OCI-M2 (cell line): ENCODE results near the gene FHOD1.

ENCODE experiments used
- DNase-seq: peaks from one replicate; lab custom pipeline; 2025; ENCODE audit not compliant: unreplicated experiment; lab: John Stamatoyannopoulos, UW

Gene FHOD1

DNA sequence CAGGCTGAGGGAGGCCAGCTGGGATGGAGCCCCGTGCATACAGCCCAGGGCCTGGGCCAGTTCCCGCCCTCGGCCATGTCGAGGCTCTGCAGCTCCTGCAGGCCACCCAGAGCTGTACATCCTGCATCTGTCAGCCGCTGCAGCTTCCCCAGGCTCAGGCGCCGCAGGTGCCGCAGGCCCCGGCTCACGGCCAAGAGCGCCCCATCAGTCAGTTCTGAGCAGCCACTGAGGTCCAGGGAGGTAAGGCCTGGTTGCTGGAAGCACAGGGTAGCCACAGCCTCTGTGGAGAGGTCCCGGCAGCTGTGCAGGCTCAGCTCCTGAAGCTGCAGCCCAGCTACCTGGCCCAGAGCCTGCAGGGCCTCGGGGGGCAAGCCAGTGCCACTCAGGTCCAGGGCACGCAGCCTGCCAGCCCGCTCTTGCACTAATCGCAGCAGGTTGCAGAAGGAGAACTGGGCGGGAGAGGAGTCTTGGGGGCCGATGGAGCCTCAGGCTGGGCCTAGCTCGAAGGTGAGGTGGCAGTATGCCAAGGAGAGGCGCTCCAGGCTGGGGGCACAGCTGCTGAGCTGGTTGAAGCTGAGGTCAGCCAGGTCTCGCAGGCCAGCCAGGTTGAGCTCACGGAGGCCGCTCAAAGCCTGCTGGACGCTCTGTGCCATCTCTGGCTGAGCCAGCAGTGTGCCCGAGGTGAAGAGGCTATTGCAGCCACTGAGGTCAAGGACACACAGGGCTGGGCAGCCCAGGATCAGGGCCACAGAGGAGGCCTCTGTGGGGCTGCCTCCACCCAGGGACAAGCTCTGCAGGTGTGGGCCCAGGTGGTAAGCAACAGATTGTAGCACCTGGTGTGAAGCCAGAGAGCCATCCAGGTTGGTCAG, 37.0 kb downstream of the FHOD1 start:
- DNase-seq = no peak

- DNase-seq = no peak
Observed at GRCh38 chr16:67209565-67209964, 37.7 kb downstream of the FHOD1 start.

- DNase-seq = no peak
Observed at GRCh38 chr16:67208154-67208896, 39.0 kb downstream of the FHOD1 start.

DNA sequence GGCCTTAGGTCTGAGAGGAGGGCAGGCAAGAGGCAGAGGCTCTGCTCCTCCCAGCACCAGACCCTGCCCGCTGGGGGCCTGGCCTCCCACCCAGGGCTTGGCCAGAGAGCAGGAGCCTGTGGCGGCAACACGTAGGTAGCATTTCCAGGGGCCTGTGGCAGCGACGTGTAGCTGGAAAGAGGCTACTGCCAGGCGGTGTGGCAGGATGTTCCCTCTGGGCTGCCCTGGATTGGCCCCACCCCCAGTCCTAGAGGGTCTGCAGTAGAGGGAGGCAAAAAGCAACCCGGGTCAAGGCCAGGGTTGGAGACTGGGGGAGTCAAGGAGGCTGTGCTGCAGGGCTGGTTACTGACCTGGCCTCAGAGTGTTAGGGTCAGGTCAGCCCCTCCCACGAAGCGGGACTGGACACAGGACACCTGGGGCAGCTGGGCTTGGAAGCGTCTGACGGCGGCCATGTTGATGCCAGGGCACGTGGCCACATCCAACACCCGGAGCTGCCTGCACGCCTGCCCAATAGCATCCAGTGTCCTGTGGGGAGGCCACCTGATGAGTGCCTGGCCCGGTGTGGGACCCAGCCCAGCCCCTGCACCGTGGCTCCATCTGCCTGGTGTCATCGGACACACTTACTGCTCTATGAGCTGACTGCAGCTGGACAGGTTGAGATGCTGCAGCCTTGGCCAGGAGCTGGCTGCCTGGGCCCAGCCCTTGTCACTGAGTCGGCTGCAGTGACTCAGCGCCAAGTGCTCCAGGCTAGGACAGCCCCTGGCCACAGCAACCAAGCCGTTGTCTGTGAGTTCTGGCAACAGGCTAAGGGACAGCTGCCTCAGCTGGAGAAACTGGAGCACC, 39.8 kb downstream of the FHOD1 start:
- no peak for DNase-seq

DNA sequence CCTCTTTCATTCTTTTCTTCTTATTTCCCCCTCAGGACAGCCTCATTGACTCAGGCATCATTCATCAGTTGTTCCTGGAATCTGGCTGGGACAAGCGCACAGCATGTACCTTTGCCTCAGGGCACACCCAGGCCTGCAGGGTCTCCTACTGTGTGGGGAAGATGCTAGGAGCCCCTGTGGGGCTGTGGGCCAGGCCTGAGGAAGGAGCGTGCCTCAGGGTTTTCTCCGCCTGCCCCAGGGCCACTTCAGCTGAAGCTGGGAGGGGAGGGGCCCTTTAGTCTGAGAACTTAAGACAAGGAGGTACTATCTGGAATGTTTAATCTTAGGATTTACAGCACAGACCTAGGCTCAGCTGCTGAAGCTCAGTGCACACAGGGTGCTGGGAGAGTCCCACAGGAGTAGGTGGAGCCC, 40.4 kb downstream of the FHOD1 start:
- DNase-seq = no peak

GRCh38 chr16:67206129-67206837, 41.0 kb downstream of the FHOD1 start:
- DNase-seq = no peak

GRCh38 chr16:67204076-67204475, 43.2 kb downstream of the FHOD1 start:
- DNase-seq = no peak

GRCh38 chr16:67202956-67203493, 44.3 kb downstream of the FHOD1 start:
- DNase-seq = no peak

- no peak for DNase-seq
Observed at GRCh38 chr16:67202426-67202825, 44.9 kb downstream of the FHOD1 start.

- DNase-seq = no peak
Observed at GRCh38 chr16:67201411-67202345, 45.6 kb downstream of the FHOD1 start.

- DNase-seq = no peak
Observed at GRCh38 chr16:67200491-67200890, 46.8 kb downstream of the FHOD1 start.

DNA sequence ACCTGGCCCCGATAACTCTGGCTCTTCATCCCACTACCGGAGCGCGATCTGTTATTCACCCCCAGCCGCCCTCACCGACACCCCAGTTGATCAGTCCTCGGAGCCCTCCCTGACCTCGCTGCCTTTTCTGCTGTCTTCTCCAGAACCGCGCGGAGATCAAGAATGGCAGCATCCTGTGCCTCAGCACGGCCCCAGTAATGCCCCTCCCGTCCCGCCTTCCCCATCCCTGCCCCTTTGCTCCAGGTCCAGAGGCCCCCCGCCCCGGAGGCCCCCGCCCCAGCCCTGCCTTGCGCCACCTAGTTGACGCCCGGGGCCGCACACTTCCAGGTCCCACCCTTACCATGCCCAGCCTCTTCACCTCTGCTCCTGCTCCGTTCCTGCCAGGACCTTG, 47.5 kb downstream of the FHOD1 start:
- no peak for DNase-seq

GRCh38 chr16:67199011-67199807, 48.1 kb downstream of the FHOD1 start, which contains the start of gene ELMO3:
Gene ELMO3, plus strand, starts transcription at chr16:67199131. Its CDS starts 196 bp downstream, at chr16:67199327.
- DNase-seq = no peak

- DNase-seq = no peak
Observed at GRCh38 chr16:67198238-67198734, 49.0 kb downstream of the FHOD1 start.

GRCh38 chr16:67197704-67198103, 49.6 kb downstream of the FHOD1 start:
- DNase-seq = no peak

DNA sequence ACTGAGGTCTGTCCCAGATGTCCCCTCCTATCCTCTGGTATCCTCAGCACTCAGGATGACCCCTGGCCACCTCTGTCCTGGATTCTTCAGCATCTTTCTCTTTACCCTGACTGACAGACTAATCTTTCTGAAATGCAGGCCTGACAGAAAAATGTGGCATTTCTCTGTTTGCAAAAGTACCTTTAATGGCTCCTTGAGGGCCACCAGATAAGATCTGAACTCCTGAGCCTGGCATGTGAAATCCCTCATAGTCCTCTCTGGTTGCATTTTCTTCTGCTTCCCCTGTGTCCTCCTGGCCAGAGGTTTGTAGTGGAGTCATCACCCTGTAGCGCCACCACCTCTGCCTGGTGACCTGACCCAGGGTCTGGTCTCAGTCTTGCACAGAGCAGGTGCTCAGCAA, 50.4 kb downstream of the FHOD1 start:
- DNase-seq = no peak

GRCh38 chr16:67195676-67196075, 51.6 kb downstream of the FHOD1 start:
- DNase-seq = no peak

DNA sequence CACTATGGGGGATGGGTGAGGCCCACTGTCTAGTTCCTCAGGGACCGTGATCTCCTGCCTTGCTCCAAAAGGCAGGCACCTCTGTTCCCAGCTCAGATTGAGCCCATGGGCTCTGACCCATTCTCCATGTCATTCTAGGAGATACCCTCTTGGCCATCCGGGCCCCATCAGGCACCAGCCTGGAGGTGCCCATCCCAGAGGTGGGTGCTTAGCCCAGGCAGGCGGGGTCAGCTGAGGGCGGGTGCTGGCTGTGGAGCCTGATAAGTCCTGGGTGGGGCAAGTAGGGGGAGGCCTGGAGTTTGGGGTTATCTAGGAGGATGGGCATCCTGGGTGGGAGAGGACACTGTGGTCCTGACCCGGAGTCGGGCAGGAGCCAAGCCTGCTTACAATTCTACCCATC, 53.0 kb downstream of the FHOD1 start:
- no peak for DNase-seq
